Stomach smooth muscle (tissue), 2 donors: ENCODE results near the gene VPS26C.

Experiments used
- H3K27ac ChIP-seq: one replicate; pipeline ENCODE4 v1.7.0; 2013; ENCODE audit warnings: mild to moderate bottlenecking, low read length, inconsistent platforms
- H3K27me3 ChIP-seq, 2 donors: one replicate each; pipeline ENCODE4 v1.7.0; 2013; ENCODE audit warnings: low read length in 2 of 2; ENCODE audit not compliant: insufficient read depth in 2 of 2, control insufficient read depth in 1 of 2
- H3K36me3 ChIP-seq, 2 donors: one replicate each; pipeline ENCODE4 v1.7.0; 2013; ENCODE audit warnings: low read length in 2 of 2; ENCODE audit not compliant: control insufficient read depth in 2 of 2, insufficient read depth in 2 of 2
- H3K4me1 ChIP-seq: one replicate; pipeline ENCODE4 v1.7.0; 2013; ENCODE audit warnings: low read length; ENCODE audit not compliant: control insufficient read depth, insufficient read depth
- H3K4me3 ChIP-seq, 2 donors: one replicate each; pipeline ENCODE4 v1.7.0; 2013; ENCODE audit warnings: low read length in 2 of 2
- H3K9ac ChIP-seq, 2 donors: one replicate each; pipeline ENCODE4 v1.7.0; 2013; ENCODE audit warnings: low read length in 2 of 2, mild to moderate bottlenecking in 1 of 2
- H3K9me3 ChIP-seq, 2 donors: one replicate each; pipeline ENCODE4 v1.7.0; 2013; ENCODE audit warnings: low read length in 2 of 2; ENCODE audit not compliant: control insufficient read depth in 2 of 2
- donor health status: healthy.
- donor health status: Pancreatic carcinoma.

Gene VPS26C

DNA sequence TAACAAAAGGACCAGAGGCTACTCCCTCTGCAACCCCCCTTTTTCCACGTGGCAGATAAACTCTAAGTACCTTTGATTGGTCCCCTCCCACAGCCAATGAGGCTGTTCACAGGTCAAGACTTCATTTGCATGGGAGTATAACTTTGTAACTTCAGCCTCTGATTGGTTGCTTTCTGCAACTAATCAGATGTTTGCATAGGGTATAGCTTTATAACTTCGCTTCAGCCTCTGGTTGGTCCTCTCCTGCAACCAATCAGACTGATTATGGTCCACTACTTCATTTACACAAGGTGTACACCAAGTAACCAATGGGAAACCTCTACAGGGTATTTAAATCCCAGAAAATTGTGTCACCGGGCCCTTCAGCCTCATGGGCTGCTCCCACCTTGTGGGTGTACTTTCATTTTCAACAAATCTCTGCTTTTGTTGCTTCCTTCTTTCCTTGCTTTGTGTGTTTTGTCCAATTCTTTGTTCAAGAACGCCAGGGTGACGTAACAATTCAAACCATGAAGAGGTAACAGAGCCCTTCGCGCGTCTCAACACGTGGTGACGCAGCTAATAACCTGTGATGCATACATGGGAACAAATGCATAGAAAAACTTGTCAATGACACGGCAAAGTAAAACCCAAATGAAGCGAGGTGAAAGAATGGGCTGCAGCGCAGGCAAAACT lies 47.2 kb downstream of the VPS26C start:
- H3K27ac ChIP-seq, result no peak overlapping the region

GRCh38 chr21:37214952-37215351 lies 52.2 kb downstream of the VPS26C start:
- no peaks in the 10 kb centered on the region for H3K9me3 ChIP-seq
- H3K4me3 ChIP-seq, result no peak overlapping the region
- no peaks in the 10 kb centered on the region for H3K27me3 ChIP-seq

More for the DNA sequence above, 47.2 kb downstream of the VPS26C start:
- peaks cover 11 to 12% of the 10 kb centered on the region in 2 donors for H3K36me3 ChIP-seq
- no peaks in the 10 kb centered on the region for H3K9me3 ChIP-seq
- H3K4me3 ChIP-seq, result peak overlapping the region; percentile 88 to 97
- H3K4me1 ChIP-seq, result peaks cover 11% of the 10 kb centered on the region
- peak overlapping the region in 1 of 2 donors; percentile 74 for H3K9ac ChIP-seq
- H3K27me3 ChIP-seq, result no peaks in the 10 kb centered on the region

GRCh38 chr21:37210799-37211198 lies 56.3 kb downstream of the VPS26C start:
- Histone ChIP-seq H3K9me3 (no peaks in the 10 kb centered on the region), H3K27me3 (no peaks in the 10 kb centered on the region), H3K4me3 (no peak overlapping the region), H3K27ac (no peak overlapping the region), H3K36me3 (no peaks in the 10 kb centered on the region), H3K4me1 (peaks cover 6% of the 10 kb centered on the region), H3K9ac (no peak overlapping the region)

More at GRCh38 chr21:37214952-37215351, 52.2 kb downstream of the VPS26C start:
- Histone ChIP-seq H3K4me1 (peaks cover 2% of the 10 kb centered on the region), H3K36me3 (no peaks in the 10 kb centered on the region), H3K9ac (no peak overlapping the region), H3K27ac (no peak overlapping the region)

GRCh38 chr21:37210130-37210529 lies 57.0 kb downstream of the VPS26C start:
- no peak overlapping the region for H3K9ac ChIP-seq
- H3K4me1 ChIP-seq, result peaks cover 6% of the 10 kb centered on the region
- H3K27me3 ChIP-seq, result no peaks in the 10 kb centered on the region
- H3K4me3 ChIP-seq, result no peak overlapping the region
- no peak overlapping the region for H3K27ac ChIP-seq
- H3K9me3 ChIP-seq, result no peaks in the 10 kb centered on the region
- H3K36me3 ChIP-seq, result no peaks in the 10 kb centered on the region

DNA sequence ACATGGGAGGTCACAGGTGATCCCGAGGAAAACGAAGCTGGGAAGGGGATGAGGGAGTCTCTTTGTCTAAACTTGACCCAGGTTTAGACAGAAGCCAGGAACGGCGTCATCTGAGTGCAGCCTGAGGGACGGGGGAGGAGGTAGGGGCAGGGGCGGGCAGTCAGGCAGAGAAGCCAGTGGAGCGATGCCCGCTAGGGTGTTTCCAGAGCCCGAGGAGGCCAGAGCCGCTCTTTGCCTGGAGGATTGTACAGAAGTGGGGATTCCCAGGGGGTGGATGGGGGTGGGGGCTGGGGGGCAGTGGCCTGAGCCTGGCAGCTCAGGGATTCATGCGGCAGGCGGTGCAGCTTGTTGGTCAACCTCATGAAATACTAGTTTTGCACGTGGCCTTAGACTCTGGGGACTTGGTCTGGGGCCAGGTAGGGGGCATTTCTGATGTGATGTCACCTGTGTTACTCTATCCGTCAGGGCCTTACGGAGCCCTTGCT lies 58.4 kb downstream of the VPS26C start:
- H3K4me3 ChIP-seq, result peak overlapping the region in 1 of 2 donors; percentile 29

DNA sequence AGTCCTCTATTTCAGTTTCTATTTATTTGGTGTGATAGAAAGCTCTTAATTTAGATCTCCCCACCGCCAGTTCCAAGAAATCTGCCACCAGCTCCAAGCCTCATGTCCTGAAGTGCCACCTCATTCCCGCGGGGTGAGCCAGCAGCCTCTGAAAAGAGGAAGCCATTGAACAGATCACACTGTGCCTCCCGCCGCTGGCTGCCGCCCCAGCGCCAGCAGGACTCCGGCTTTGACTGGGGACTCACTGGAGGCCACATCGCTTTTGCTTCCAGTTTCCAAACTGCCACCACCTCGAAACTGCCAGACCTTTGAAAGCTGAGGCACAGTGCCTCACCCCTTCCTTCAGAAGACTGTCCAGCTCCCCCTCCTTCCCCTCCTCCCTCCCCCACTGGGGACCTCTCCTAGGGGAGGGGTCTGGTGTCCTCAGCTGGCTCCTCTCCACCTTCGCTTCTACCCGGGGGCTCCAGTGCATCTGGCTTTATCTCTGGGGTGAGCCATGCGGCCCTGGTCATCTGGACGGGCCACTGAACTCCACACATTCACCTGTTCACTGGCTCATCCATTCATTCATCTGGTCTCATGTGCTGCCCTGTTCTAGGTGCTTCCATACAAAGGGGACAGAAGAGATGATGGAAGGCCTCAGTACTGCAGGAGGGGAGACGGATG lies 58.9 kb downstream of the VPS26C start:
- no peaks in the 10 kb centered on the region for H3K36me3 ChIP-seq
- H3K27me3 ChIP-seq, result no peaks in the 10 kb centered on the region
- peak overlapping the region in 1 of 2 donors; percentile 29 for H3K4me3 ChIP-seq
- H3K9ac ChIP-seq, result no peak overlapping the region
- peaks cover 6% of the 10 kb centered on the region for H3K4me1 ChIP-seq
- H3K9me3 ChIP-seq, result no peaks in the 10 kb centered on the region
- H3K27ac ChIP-seq, result no peak overlapping the region

More for the DNA sequence above, 58.4 kb downstream of the VPS26C start:
- no peaks in the 10 kb centered on the region for H3K36me3 ChIP-seq
- peaks cover 6% of the 10 kb centered on the region for H3K4me1 ChIP-seq
- H3K9ac ChIP-seq, result no peak overlapping the region
- H3K9me3 ChIP-seq, result no peaks in the 10 kb centered on the region
- no peak overlapping the region for H3K27ac ChIP-seq
- H3K27me3 ChIP-seq, result no peaks in the 10 kb centered on the region

DNA sequence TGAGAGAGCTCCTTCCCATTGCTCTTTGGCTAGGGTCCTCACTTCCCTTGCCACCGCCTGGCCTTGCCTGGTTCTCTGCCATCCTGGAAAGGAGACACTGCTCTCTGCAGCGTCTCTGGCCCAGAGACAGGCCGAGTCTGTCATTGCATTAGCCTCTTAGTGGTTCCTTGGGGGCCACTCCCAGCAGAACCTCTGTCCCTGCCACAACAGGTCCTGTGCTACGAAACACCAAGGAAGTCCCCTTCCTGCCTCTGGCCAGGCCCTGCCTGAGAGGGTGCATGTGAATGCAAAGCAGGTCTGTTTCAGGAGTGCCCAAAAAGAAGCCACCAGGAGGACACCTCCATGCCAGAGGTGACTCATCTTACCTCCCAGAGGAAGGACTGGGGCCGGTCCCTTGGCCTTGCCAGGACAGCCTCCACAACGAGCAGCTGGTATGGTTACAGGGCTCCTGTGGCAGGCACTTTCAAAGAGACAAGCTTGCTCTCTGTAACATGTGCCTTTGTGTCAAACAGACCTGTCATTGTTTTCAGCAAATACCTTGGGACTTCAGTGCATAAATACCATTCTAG lies 59.6 kb downstream of the VPS26C start:
- Histone ChIP-seq H3K4me1 (peaks cover 6% of the 10 kb centered on the region), H3K9ac (no peak overlapping the region), H3K9me3 (no peaks in the 10 kb centered on the region), H3K27ac (no peak overlapping the region), H3K27me3 (no peaks in the 10 kb centered on the region), H3K36me3 (peaks cover 5 to 6% of the 10 kb centered on the region in 2 donors), H3K4me3 (no peak overlapping the region)

DNA sequence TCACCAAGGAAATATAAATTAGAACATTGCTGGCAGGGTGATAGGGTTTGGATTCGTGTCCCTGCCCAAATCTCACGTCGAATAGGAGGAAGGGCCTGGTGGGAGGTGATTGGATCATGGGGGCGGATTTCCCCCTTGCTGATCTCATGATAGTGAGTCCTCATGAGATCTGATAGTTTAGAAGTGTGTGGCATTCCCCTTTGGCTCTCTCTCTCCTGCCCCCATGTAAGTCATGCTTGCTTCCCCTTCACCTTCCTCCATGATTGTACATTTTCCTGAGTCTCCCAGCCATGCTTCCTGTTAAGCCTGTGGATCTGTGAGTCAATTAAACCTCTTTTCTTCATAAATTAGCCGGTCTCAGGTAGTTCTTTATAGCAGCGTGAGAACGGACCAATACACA lies 60.6 kb downstream of the VPS26C start:
- Histone ChIP-seq H3K27ac (no peak overlapping the region), H3K27me3 (no peaks in the 10 kb centered on the region), H3K4me1 (peaks cover 6% of the 10 kb centered on the region), H3K9ac (no peak overlapping the region), H3K36me3 (peaks cover 12% of the 10 kb centered on the region in 2 donors), H3K4me3 (no peak overlapping the region), H3K9me3 (no peaks in the 10 kb centered on the region)

- H3K9me3 ChIP-seq, result no peaks in the 10 kb centered on the region
- no peak overlapping the region for H3K9ac ChIP-seq
- H3K36me3 ChIP-seq, result peaks cover 25 to 27% of the 10 kb centered on the region in 2 donors
- no peak overlapping the region for H3K27ac ChIP-seq
- H3K4me3 ChIP-seq, result no peak overlapping the region
- peaks cover 6% of the 10 kb centered on the region for H3K4me1 ChIP-seq
- H3K27me3 ChIP-seq, result no peaks in the 10 kb centered on the region
Measured at GRCh38 chr21:37204580-37204979, 62.6 kb downstream of the VPS26C start.

DNA sequence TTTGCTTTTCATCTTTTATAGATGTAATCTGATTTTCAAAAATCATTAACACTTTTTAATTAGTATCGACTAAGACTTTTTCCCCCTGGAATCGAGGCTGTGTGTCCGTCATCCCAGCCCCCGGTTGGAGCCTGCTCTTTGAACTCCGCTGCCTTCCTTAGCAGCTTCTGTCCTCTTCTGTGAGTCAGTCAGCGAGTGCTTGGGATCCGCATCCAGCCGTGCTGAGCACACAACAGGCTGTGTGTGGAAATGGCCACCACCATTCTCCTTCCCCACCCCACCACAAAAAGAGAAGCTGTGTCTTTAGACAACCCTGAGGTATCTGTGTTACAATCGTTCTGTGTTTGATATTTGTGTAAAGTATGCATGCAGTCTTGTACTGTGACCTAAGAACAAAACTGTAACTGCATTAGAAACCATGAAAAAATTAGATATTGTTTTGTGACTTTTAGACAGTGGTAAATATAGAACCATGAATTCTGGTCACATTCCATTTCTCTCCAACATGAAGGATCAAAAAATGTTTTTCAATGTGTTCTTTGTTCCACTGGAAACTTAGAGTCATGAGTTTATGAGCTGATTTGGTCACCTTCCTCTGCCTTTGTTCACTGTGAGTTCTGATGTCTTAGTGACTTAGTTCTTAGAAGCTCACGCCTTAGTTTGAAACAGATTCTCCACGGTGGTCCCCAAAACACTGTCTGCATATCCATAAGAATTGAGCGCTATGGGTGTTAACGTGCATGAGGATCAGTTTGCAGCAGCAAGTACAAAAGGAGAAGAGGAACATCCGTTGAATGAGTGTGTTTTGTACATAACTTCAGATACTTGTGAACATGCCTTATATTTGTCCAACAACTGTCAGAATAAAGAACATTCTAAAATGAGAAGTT lies 64.7 kb downstream of the VPS26C start:
- Histone ChIP-seq H3K4me1 (peaks cover 4% of the 10 kb centered on the region), H3K27ac (no peak overlapping the region), H3K4me3 (no peak overlapping the region), H3K27me3 (no peaks in the 10 kb centered on the region), H3K9me3 (no peaks in the 10 kb centered on the region), H3K36me3 (peaks cover 34 to 39% of the 10 kb centered on the region in 2 donors), H3K9ac (no peak overlapping the region)
